DND-41 (cell line): ENCODE measurements around the gene SMIM30.

Source experiments
- EZH2 ChIP-seq: IDR thresholded peaks from 3 replicates; pipeline ENCODE4 v1.6.1; 2012; ENCODE audit warnings: borderline replicate concordance, low read depth, mild to moderate bottlenecking, moderate library complexity, low read length, inconsistent platforms; ENCODE audit not compliant: severe bottlenecking
- TF ChIP-seq, protein P1 (sequence below): IDR thresholded peaks from 2 replicates; pipeline ENCODE4 v1.5.1; 2012; ENCODE audit warnings: borderline replicate concordance, low read length, moderate library complexity, mild to moderate bottlenecking; ENCODE audit not compliant: poor library complexity, severe bottlenecking; ENCODE audit errors: extremely low read depth

- no peak for TF ChIP-seq EZH2
- TF ChIP-seq, protein P1, sequence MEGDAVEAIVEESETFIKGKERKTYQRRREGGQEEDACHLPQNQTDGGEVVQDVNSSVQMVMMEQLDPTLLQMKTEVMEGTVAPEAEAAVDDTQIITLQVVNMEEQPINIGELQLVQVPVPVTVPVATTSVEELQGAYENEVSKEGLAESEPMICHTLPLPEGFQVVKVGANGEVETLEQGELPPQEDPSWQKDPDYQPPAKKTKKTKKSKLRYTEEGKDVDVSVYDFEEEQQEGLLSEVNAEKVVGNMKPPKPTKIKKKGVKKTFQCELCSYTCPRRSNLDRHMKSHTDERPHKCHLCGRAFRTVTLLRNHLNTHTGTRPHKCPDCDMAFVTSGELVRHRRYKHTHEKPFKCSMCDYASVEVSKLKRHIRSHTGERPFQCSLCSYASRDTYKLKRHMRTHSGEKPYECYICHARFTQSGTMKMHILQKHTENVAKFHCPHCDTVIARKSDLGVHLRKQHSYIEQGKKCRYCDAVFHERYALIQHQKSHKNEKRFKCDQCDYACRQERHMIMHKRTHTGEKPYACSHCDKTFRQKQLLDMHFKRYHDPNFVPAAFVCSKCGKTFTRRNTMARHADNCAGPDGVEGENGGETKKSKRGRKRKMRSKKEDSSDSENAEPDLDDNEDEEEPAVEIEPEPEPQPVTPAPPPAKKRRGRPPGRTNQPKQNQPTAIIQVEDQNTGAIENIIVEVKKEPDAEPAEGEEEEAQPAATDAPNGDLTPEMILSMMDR = no peak
These were observed 23.4 kb upstream of the SMIM30 start for GRCh38 chr7:113141803-113142202.
